Liver (tissue), 3 donors: ENCODE data around the gene EHD2.

Experiments used
- RAD21 ChIP-seq, 2 donors: IDR thresholded peaks; 2 replicates each; pipeline ENCODE4 v1.6.1; 2016; ENCODE audit warnings: antibody characterized with exemption in 2 of 2, mild to moderate bottlenecking in 2 of 2
- YY1 ChIP-seq: IDR thresholded peaks from 2 replicates; pipeline ENCODE4 v1.6.1; 2016; ENCODE audit warnings: antibody characterized with exemption, mild to moderate bottlenecking
- TF ChIP-seq, protein P1 (sequence below): IDR thresholded peaks from 2 replicates; pipeline ENCODE4 v1.6.1; 2016; ENCODE audit warnings: antibody characterized with exemption, mild to moderate bottlenecking
- TF ChIP-seq, protein P2 (sequence below): fragments of 150-350 bp; IDR thresholded peaks from 2 replicates; pipeline ENCODE4 v1.5.1; 2017; ENCODE audit warnings: improper control_type of control experiment, low read depth, low read length; ENCODE audit not compliant: missing input control
- TF ChIP-seq, protein P3 (sequence below): IDR thresholded peaks from 2 replicates; pipeline ENCODE4 v1.6.1; 2016; ENCODE audit warnings: antibody characterized with exemption
- donor health status: healthy.
- donor health status: healthy.

GRCh38 chr19:47758443-47758804, 45.2 kb downstream of the EHD2 start:
- no peak for TF ChIP-seq YY1
- TF ChIP-seq, protein P1, sequence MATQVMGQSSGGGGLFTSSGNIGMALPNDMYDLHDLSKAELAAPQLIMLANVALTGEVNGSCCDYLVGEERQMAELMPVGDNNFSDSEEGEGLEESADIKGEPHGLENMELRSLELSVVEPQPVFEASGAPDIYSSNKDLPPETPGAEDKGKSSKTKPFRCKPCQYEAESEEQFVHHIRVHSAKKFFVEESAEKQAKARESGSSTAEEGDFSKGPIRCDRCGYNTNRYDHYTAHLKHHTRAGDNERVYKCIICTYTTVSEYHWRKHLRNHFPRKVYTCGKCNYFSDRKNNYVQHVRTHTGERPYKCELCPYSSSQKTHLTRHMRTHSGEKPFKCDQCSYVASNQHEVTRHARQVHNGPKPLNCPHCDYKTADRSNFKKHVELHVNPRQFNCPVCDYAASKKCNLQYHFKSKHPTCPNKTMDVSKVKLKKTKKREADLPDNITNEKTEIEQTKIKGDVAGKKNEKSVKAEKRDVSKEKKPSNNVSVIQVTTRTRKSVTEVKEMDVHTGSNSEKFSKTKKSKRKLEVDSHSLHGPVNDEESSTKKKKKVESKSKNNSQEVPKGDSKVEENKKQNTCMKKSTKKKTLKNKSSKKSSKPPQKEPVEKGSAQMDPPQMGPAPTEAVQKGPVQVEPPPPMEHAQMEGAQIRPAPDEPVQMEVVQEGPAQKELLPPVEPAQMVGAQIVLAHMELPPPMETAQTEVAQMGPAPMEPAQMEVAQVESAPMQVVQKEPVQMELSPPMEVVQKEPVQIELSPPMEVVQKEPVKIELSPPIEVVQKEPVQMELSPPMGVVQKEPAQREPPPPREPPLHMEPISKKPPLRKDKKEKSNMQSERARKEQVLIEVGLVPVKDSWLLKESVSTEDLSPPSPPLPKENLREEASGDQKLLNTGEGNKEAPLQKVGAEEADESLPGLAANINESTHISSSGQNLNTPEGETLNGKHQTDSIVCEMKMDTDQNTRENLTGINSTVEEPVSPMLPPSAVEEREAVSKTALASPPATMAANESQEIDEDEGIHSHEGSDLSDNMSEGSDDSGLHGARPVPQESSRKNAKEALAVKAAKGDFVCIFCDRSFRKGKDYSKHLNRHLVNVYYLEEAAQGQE = no peak
- TF ChIP-seq, protein P2, sequence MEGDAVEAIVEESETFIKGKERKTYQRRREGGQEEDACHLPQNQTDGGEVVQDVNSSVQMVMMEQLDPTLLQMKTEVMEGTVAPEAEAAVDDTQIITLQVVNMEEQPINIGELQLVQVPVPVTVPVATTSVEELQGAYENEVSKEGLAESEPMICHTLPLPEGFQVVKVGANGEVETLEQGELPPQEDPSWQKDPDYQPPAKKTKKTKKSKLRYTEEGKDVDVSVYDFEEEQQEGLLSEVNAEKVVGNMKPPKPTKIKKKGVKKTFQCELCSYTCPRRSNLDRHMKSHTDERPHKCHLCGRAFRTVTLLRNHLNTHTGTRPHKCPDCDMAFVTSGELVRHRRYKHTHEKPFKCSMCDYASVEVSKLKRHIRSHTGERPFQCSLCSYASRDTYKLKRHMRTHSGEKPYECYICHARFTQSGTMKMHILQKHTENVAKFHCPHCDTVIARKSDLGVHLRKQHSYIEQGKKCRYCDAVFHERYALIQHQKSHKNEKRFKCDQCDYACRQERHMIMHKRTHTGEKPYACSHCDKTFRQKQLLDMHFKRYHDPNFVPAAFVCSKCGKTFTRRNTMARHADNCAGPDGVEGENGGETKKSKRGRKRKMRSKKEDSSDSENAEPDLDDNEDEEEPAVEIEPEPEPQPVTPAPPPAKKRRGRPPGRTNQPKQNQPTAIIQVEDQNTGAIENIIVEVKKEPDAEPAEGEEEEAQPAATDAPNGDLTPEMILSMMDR = no peak
- TF ChIP-seq RAD21 (IDR thresholded peaks at IDR 0.05) = no peak
- TF ChIP-seq, protein P3, sequence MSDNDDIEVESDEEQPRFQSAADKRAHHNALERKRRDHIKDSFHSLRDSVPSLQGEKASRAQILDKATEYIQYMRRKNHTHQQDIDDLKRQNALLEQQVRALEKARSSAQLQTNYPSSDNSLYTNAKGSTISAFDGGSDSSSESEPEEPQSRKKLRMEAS = no peak
